Ureter (tissue), 1 donor: Measurements from ENCODE around the gene FRMD4B. TPM values are rescaled to one million over a fixed set of nuclear protein-coding genes. Genes with fewer than 3 reads are reported as not detected.

ENCODE experiments used
- DNase-seq: peaks from one replicate; pipeline ENCODE4 v3.0.0-alpha.2; 2020; ENCODE audit warnings: low spot score
- total RNA-seq: library from RNA; stranded (reverse); gene quantifications from one replicate; pipeline ENCODE4 v1.2.4, GENCODE V29; 2023
- donor health status: DM: yes; HTN: yes; CAD: no.

Gene FRMD4B
- total RNA-seq, 1 donor from 2014 or later = 28.6 TPM

DNA sequence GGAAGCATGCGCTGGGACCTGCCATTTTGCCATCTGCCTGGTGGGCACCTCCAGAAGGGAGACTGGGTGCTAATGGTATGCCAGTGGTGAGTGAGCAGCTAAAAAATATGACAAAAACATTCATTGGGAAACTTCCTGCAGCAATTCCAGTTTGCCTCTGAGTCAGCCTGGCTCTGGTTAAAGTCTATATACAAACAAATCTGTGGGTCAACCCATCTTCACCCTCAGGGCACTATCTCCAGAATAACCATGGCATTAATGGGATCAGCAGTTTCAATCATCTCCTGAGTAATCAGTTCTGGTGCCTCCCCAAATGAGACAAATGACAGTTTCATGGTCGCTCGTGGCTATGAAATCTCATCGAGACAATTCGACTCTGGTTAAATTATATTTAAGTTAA, 21.5 kb downstream of the FRMD4B start:
- no peak for DNase-seq

DNA sequence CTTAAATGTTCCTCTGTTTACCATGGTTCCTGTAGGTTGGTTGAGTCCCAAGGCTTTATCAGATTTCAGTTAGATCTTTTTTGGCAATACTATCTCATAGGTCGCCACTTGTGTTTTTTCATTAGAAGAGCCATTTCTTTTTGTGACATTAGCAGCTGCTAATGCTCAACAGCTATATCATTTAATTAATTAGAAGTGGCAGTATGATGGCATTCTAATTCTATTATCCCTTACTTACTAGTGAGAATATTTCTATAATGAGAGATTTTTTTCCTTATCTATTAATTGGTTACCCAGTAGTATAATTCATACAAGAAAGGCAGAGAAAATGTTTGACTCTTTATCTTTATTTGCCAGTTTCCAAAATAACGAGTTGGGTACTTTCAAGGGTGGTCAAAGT, 25.2 kb downstream of the FRMD4B start:
- DNase-seq = no peak

DNA sequence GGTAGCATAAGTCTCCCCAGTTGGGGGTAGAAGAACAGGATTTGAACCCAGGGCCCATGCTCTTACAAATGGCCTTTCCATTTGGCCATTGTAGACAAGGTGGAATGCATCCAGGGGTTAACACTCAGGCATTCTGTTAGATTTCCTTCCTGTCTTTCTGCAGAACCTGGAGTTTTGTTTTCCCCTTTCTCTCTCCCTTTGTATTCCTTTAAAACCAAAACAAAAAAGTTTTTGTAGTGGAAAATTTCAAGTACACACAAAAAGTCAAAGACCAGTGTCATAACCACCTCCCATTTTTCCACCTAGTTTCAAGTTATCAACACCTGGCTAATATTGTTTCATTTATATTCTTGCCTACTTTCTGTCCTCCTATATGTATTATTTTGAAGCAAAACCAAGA, 26.0 kb downstream of the FRMD4B start:
- no peak for DNase-seq

DNA sequence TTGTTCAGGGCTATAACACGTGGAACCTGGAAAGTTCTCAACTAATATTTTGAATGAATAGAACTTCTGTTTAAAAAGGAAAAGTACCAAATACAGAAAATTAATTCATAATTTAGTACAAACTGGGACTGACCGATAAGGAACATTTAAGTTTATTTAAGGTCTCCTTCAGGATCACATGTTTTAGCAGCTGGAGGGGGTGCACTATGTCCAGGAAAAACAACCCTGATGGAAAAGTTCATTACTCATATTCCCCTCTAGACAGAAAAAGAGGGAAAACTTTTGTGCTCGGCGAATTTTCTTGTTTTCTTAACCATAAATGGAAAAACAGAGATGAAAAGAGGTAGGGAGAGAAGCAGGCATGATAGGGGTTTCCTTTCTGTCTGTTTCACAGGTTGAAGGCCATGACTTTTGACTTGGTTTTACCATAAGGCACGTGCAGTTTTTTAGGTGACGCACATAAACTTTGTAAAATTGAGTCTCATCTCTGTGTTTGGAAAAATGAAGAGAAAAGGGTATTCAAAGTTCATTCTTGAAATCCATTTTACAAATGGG, 26.5 kb downstream of the FRMD4B start:
- DNase-seq = no peak

DNA sequence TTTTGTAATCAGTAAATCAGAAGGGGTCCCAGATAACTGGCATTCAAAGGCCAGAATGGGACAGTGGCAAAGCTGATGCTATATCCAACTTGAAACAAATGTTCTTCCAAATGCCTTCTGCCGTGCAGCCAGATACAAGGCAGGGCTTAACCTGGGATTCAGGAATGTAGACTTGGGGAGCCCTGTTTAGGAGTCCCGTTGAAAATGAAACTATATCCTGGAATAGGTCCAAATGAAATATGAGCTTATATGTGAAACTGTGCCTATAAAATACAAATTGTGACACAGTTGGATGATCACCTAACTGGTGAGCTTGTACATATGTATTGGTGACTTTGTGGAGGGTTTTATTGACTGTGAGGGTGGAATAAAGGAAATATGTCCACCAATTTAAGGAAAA, 28.7 kb downstream of the FRMD4B start:
- DNase-seq = no peak

DNA sequence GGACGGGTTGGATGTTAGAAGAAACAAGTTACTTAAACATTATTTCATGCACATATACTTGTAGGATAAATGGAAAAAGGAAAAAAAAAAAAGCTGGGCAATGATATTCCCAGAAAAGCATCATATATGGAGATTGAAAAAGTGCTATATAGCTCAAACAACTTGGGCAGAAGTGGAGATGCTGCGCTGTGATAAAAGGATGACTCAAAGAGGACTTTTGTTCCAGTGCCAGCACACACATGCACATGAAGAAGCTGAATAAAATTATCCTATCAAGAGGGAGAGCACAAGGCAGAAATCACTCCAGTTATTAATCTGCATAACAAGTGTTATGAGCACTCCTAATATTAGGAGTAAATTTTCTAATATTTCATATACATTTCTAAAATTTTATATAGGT, 30.9 kb downstream of the FRMD4B start:
- DNase-seq = no peak

DNA sequence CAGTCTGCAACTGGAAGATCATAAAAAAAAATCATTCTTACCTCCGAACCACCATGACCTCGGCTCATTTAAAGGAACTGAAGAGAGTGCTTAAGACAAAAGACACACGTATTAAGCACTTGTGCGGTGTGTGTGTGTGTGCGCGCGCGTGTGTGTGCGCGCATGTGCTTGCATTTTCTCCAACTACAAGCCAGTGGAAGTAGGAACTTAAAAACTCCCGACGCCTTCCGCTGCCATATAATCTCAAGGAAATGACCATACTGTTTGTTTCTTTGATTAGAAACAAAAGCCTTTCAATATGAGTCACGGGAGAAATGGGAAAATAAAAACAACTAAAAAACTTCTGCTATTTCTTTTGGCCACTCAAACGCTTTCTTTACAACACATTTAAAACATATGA, 32.4 kb downstream of the FRMD4B start:
- DNase-seq = no peak

DNA sequence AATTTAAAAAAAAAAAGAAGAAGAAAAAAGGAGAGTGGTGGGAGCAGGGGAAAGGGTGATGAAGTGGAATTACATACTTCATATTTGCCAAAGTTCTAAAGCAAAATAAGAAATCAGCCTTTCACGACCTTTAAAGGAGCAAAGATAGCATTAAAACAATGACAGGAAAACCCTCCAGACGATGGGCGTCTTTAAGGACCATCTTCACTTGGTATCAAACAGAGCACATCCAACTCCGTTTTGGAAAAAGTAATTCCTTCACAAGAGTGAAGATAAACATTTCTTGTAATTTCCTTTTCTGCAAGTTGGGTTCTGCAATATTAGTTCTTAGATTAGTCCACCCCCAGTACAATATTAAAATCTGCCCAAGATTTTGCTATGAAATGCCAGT, 32.8 kb downstream of the FRMD4B start:
- no peak for DNase-seq

DNA sequence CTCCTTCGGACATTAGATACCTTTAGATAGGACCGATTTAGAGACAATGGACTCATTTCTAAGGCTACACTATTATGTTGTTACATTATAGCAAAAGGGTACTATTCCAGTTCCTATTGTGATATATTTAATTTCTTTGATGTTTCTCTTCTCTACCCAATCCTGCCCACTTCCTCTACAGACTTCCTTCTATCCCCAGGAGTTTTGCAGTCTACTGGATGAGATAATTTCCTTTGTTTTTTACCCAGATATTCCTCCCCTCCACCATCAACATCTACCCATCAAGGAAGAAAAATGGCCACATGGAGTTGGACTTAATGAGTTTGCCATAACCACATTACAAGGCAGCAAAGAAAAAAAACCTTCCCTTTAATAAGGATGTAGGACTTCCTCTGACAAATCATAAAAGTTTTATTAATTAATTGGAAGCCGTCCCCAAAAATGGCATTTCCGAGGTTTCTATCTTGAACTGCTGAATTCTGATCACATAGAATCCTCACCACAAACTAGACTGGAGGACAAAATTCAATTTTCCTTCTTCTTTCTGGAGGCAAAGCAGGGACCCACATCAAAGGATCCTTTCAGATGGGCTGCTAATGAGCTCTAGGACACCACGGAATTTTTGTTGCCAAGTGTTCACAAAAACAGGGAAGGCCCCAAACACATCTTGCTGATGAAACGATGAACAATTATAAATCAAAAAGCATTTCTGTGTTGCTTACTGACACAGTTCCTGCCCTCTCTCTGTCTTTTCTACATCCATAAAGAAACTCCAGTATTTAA, 33.4 kb downstream of the FRMD4B start:
- no peak for DNase-seq

DNA sequence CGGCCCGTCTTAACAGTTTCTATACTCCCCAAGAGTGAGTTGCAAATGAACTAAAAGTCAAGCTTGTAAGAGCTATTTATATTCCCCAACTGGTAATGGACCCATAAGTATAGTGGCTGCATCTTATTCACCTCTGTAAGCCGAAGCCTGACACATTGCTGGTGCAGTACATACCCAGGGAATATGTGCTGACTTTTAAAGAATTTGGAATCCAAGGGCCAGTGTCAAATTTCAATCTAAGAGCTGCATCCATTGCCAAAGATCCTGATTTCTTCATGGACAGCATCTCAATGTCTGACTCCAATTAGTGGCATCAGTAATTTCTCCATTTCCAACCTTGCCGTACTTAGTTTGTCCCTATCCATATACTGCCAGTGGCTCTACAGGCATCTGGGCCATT, 42.0 kb downstream of the FRMD4B start:
- DNase-seq = no peak

DNA sequence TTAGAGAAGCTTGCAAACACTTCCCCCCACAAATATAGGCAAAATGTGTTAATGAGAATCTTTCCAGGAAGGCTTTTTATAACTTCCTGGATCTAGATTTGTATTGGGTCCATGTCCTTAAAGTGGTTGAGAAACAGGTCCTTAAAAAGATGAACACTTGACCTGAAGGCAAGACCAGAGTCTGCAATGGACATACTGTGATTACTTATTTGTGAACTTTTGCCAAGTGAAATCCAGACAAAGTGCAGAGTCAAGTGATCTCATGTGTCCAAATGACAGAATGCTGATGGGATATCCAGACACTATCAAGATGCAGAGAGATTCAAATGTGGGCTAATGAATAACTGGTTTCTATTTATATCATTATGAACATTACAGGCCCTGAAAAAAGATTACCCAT, 43.8 kb downstream of the FRMD4B start:
- no peak for DNase-seq

DNA sequence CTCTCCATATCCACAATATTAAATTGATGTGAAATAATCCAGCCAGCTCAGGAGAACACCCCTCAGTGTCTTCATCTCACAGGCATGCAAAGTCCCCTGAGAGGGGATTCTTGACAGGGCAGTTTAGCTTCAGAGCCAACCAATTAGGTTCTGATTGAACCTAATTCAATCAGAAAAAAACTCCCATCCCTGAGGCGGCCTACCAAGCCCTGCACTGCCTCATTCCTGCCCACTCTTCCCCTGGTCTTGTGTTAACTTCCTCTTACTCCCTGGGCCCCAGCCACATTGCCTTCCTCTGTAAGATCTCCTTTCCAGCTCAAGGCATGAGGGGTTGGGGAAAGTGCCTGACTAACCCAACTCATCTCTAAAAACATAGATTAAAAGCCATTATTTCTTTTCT, 46.1 kb downstream of the FRMD4B start:
- DNase-seq = no peak

DNA sequence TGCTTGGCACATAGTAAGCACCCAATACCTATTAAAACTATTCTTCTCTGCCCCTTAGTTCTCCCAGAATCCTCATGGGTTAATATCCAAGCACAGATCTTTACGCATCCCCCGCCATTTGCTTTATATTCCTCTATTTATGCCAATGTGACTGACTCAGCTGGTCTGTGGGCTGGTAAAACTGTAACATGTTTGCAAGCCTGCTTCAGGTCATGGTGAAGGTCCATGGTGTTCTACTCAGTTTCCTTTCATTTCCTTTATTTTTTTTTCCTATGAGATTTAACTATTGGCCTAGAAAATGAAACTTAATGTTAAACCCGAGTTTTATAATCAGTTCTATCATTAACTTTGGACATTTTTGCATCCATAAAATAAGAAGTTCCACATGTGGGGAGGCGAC, 47.0 kb downstream of the FRMD4B start:
- DNase-seq = no peak

DNA sequence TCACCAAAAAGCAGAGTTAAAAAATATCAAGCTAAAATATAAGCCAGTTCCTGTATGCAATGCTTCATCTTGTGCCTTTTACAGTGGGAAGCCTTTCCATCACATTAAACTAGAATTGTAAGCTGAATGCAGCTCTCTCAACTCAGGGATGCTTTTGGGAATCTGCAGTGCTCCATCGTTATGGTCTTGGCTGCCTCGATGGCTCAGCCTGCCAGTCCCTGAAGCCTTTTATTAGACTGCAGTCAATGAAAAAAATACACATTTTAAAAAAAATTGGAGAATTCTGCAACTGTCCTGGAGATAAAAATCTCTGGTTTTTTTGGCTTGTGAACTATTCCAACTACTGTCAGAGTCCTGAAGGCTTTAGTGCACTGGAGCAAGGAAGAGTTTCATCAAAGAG, 53.0 kb downstream of the FRMD4B start:
- no peak for DNase-seq

DNA sequence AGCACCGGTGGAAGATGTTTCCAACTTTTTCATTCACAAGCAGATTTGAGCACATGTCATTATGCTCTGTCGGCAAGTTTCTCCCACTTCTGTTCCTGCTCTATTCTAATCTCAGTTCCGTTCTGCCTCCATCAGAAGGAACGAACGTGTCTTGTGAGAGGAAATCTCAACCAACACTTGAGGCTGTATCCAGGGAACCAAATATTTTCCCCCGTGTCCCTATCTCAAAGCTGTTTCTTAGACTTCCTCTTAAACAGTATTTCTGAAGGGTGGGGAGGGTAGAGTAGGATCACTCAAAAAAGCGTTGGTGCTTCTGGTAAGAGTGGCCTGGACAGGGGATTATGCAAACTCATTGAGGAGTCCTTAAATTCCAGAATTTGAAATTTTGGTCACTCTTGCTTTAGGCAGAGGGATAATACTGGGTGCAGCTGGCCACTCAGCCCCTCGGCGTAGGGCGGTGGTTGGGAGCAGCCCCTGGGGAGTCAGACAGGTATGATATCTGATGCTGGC, 54.9 kb downstream of the FRMD4B start:
- DNase-seq = no peak

DNA sequence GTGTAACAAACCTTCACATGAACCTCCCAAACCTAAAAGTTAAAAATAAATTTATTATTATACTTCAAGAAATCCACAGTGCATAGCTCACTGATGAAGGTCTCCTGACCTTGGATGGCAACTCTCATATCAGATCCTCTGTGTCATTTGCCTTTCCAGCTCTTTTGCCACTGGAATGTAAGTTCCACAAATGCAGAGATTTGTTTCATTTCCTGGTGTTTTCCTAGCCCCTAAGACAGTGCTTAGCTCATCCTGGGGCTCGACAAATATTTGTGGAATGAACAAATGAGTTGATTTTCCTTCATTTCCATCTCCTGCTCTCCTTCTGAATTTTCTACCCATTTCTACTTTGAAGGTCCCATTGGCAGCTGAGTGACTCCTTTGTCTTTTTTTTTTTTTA, 56.0 kb downstream of the FRMD4B start:
- no peak for DNase-seq

DNA sequence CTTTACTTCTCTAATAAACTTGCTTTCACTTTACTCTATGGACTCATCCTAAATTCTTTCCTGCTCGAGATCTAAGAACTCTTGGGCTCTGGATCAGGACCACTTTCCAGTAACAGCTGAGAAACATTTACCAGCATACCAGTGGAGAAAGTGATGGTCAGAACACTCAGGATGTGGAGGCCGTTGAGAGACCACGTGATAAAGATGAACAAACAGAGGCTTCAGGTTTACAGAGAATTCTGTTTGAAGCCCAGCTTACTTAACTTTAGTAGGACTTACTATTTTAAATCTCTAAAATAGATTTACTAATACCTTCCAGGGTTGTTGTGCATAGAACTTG, 57.0 kb downstream of the FRMD4B start:
- DNase-seq = no peak

DNA sequence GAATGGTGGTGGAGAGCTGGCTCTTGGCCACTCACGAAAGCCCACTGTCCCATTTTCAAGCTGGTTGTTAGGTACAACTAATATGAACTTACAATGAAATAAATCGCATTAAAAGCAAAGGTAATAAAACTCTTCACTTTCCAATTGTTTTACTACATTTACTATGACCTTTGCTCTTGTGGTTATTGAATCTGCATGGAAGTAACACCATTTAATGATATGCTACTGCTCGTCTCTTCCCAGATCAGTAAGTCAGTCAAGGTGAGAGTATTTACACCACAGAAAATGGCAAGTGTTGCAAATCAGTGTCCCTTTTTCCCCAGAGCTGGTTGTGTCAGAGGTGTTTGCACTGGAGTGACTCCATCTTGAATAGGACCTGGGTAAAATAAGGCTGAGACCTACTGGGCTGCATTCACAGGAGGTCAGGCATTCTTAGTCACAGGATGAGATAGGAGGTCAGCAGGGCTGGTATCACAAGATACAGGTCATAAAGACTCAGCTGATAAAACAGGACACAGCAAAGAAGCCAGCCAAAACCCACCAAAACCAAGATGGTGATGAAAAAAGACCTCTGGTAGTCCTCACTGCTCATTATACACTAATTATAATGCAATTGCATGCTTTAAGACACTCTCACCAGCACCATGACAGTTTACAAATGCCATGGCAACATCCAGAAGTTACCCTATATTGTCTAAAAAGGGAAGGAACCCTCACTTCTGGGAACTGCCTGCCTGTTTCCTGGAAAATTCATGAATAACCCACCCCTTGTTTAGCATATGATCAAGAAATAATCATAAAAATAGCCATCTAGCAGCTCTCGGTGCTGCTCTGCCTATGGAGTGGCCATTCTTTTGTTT, 57.6 kb downstream of the FRMD4B start:
- no peak for DNase-seq

DNA sequence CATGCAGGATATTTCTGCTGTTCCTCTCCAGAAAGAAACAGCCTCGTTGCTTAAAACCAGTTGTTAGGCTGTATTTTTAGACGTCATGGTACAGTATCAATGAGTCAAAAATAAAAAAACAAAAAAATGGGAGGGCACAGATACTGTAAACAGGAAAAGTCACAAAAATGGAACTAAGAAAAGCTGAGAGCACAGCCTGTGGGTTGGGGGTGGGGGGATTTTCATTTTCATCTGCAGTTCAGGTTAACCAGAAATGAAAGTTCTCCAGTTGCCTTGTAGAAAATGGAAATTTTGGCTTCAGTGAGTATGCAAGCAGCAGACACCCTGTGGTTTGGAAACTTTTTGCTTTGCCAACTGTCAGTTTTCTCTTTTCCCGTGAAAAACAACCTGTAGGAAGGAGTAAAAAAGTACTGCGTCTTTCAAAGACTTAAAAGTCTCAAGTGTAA, 59.0 kb downstream of the FRMD4B start:
- DNase-seq = no peak

DNA sequence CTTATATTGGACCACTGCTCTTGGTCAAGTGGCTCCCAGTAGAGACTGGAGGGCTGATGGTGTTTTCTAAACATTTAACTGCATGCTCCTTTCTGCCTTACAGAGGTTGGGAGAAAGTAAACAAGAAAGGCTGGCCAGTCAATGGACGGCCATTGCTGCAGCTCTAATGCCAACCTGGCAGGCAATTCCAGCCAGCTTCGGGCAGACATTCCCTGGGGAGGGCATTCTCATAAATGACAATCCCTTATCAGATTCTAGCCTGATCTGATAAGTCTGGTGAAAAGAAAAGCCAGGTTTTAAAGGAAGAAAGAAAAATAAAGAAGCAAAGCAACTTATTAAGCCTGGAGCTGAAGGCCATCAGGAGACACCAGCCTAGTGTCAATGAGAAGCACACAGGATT, 60.7 kb downstream of the FRMD4B start:
- no peak for DNase-seq

DNA sequence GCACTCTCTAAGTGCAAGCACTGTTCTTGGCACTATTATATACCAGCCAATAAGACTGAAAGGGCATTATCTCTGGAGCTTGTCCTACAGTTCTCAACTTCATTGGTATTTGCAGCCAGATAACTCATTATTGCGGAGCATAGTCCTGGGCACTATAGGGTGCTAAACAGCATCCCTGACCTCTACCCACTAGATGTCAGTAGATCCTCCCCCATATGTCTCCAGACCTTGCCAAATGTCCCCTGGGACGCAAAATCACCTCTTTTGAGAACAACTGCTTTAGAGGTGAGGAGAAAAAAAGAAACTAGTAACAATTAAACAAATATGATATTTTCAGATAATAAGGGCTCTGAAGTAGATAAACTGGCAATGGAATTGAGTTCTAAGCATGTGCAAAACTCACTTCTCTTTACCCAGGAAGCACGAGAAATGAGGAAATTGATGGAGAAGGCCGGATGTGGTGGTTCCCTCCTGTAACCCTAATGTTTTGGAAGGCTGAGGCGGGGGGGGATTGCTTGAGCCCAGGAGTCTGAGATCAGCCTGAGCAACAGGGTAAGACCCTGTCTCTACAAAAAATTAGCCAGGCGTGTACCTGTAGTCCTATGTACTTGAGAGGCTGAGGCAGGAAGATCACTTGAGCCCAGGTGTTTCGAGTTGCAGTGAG, 61.4 kb downstream of the FRMD4B start:
- no peak for DNase-seq

DNA sequence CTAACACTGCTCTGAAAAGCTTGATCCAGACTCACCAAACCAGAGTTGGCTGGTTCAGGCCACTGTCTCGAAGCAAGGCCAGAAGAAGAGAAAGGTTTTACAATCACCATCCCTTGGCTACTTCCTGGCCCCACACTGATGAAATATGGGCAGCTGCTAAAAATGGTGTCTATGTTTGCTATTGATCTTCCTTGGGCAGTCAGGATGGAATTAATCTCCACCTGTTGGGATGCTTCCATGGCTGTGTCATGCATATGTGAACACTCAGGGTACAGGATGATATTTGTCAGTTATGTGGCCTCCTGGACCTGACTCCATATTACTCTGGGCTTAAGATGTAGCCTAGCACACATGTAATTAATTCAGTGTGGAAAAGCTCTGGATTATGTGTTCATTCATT, 61.9 kb downstream of the FRMD4B start:
- no peak for DNase-seq
